ENCODE measurements around the gene EPOP. TPM values are rescaled to one million over a fixed set of nuclear protein-coding genes. Genes with fewer than 3 reads are reported as not detected.

The EPOP gene
- total and polyA plus RNA-seq, 2 of the 8 experiments (the other 6 are each of a cell fraction or from before 2014, with no cell fraction given): 1.5 to 3.3 TPM

DNA sequence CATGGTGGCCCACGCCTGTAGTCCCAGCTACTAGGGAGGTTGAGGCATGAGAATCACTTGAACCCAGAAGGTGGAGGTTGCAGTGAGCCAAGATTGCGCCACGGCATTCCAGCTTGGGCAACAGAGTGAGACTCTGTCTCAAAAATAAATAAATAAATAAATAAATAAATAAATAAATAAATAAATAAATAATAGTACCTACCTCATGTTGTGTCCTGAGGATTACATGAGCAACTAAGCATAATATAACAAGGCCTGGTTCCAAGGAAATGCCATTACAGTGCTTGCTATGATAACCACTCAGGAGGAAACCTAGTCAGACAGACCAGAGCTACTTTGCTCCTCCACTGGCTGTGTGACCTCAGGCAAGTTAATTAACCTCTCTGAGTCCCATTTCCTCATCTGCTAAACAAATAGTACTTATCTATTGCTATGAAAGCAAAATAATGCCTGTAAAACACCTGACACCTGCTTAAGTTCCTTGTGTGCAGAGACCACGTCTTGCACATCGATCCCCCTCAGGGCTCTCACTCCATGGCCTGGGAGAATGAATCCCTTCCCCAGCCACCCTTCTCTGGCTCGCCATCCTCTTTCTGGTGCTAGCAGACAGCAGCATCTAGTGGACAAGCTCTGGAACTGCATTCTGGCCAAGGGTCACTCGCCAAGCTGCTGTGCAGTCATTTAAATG lies 7.5 kb downstream of the EPOP start:
- no peak overlapping the region for H3K23ac ChIP-seq (ENCODE audit: insufficient read length)
- H2AK5ac ChIP-seq (ENCODE audit: low read depth, low read length): no peak overlapping the region
- H3K27ac ChIP-seq (ENCODE audit: low read depth, low read length): no peak overlapping the region
- no peaks in the 10 kb centered on the region for H3K79me1 ChIP-seq (ENCODE audit: low read depth, low read length)
- H3K4ac ChIP-seq (replicated peaks; ENCODE audit: insufficient read length, low read depth, low read length): no peak overlapping the region
- no peak overlapping the region for H4K8ac ChIP-seq (ENCODE audit: extremely low read depth, insufficient read depth, low read length)
- 50% methylated on average over 7 of the region's 7 CpGs; no CpG with 5 or more reads in 1 of the 2 experiments for WGBS, 2 experiments (ENCODE audit: extremely low coverage in 1 of 2, insufficient coverage in 1 of 2, insufficient read length in 1 of 2, insufficient replicate concordance in 2 of 2, low coverage in 1 of 2, low lambda C conversion rate in 2 of 2, missing lambda C conversion rate in 1 of 2)
- H3K9me3 ChIP-seq (ENCODE audit: insufficient read depth in 2 of 2, low read depth in 1 of 2, low read length in 1 of 2): no peaks in the 10 kb centered on the region
- DNase-seq (ENCODE audit: low read depth in 1 of 2, low spot score in 2 of 2) (peak; percentile 51 to 78), FAIRE-seq (no peak)
- H3K14ac ChIP-seq (ENCODE audit: insufficient read length): no peak overlapping the region
- peaks cover 0 to 9% of the 10 kb centered on the region in 2 experiments for H4K20me1 ChIP-seq (replicated peaks in 1 of 2; ENCODE audit: control insufficient read depth in 1 of 2, insufficient read depth in 2 of 2, low read length in 2 of 2)
- H2BK5ac ChIP-seq (ENCODE audit: low read depth, low read length): no peak overlapping the region
- no peaks in the 10 kb centered on the region for H3K23me2 ChIP-seq (ENCODE audit: low read depth, low read length)
- H3K9ac ChIP-seq (replicated peaks in 1 of 4; ENCODE audit: extremely low read depth in 1 of 4, low read depth in 3 of 4, low read length in 3 of 4): no peak overlapping the region
- H3K4me2 ChIP-seq (ENCODE audit: insufficient read depth in 1 of 2, low read depth in 2 of 2, low read length in 2 of 2): no peak overlapping the region
- no peak overlapping the region for H4K5ac ChIP-seq (ENCODE audit: insufficient read length, low read depth, low read length)
- H3K36me3 ChIP-seq (ENCODE audit: control insufficient read depth in 2 of 4, insufficient read depth in 4 of 4, low read length in 3 of 4): no peaks in the 10 kb centered on the region
- peaks cover 26 to 49% (median 46%) of the 10 kb centered on the region in 4 experiments for H3K27me3 ChIP-seq (replicated peaks in 1 of 4; ENCODE audit: control insufficient read depth in 3 of 4, extremely low read depth in 1 of 4, insufficient read depth in 3 of 4, low read length in 3 of 4)
- H2BK15ac ChIP-seq (ENCODE audit: low read length): no peak overlapping the region
- ChIA-PET CTCF (ENCODE audit: partially characterized antibody) (interaction anchor here (0.7 to 29.5 kb wide), 42 partner anchors 10 to 507 kb away, joined by 3 to 795 read pairs (median 6); partner anchors contain the start of gene SRCIN1), POLR2A (ENCODE audit: partially characterized antibody) (interaction anchor here (0.6 to 3.8 kb wide), 15 partner anchors 9 to 334 kb away, joined by 3 to 18 read pairs (median 4); partner anchors contain the start of gene SRCIN1)
- no peak overlapping the region for H3K4me3 ChIP-seq (ENCODE audit: extremely low read depth in 1 of 4, insufficient read depth in 2 of 4, low read depth in 3 of 4, low read length in 4 of 4)
- H2BK120ac ChIP-seq (replicated peaks; ENCODE audit: low read depth, low read length): no peak overlapping the region
- H3K4me1 ChIP-seq (replicated peaks in 1 of 4; ENCODE audit: control insufficient read depth in 3 of 4, insufficient read depth in 4 of 4, low read length in 3 of 4): peaks cover 4 to 28% (median 16%) of the 10 kb centered on the region in 4 experiments; a peak in 6 of 7 replicates
- H3K18ac ChIP-seq (ENCODE audit: extremely low read depth, low read length): no peak overlapping the region
- no peak overlapping the region for H3K56ac ChIP-seq (replicated peaks; ENCODE audit: insufficient read length, low read depth, low read length)
- H4K91ac ChIP-seq (replicated peaks; ENCODE audit: insufficient read length, low read length): no peak overlapping the region
- no peak overlapping the region for H2BK20ac ChIP-seq (ENCODE audit: low read length)
- no peak overlapping the region for H2BK12ac ChIP-seq (ENCODE audit: low read depth, low read length)
- H2AFZ ChIP-seq (ENCODE audit: low read length): no peak overlapping the region
- H3K79me2 ChIP-seq (ENCODE audit: control insufficient read depth in 1 of 2, insufficient read depth in 2 of 2, low read length in 2 of 2): no peaks in the 10 kb centered on the region
- TF ChIP-seq, protein P1, sequence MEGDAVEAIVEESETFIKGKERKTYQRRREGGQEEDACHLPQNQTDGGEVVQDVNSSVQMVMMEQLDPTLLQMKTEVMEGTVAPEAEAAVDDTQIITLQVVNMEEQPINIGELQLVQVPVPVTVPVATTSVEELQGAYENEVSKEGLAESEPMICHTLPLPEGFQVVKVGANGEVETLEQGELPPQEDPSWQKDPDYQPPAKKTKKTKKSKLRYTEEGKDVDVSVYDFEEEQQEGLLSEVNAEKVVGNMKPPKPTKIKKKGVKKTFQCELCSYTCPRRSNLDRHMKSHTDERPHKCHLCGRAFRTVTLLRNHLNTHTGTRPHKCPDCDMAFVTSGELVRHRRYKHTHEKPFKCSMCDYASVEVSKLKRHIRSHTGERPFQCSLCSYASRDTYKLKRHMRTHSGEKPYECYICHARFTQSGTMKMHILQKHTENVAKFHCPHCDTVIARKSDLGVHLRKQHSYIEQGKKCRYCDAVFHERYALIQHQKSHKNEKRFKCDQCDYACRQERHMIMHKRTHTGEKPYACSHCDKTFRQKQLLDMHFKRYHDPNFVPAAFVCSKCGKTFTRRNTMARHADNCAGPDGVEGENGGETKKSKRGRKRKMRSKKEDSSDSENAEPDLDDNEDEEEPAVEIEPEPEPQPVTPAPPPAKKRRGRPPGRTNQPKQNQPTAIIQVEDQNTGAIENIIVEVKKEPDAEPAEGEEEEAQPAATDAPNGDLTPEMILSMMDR (IDR thresholded peaks at IDR 0.05; ENCODE audit: control extremely low read depth in 1 of 3, insufficient read depth in 1 of 3, low read depth in 1 of 3, low read length in 3 of 3): peak; percentile 98 to 100 (median 99)
- 0 out of 2 replicates have a peak, but pooled peaks have one; percentile 24 for TF ChIP-seq GABPA (IDR thresholded peaks at IDR 0.05; ENCODE audit: borderline replicate concordance, insufficient read depth, low read length)
- 0 out of 4 replicates have a peak, but pooled peaks of 1 of the 2 experiments have one; percentile 30 for TF ChIP-seq SIN3A (conservative IDR thresholded peaks at IDR 0.05 in 1 of 2, IDR thresholded peaks at IDR 0.05 in 1 of 2; ENCODE audit: low read depth in 1 of 2, low read length in 2 of 2)
- TF ChIP-seq BRCA1 (IDR thresholded peaks at IDR 0.05; ENCODE audit: low read depth, low read length): no peak
- peak; percentile 99 for TF ChIP-seq KDM1A (IDR thresholded peaks at IDR 0.05; ENCODE audit: borderline replicate concordance, low read length)
- peak in 1 of 2 experiments; percentile 96; a peak in 1 of 4 replicates for TF ChIP-seq HDAC2 (IDR thresholded peaks at IDR 0.05; ENCODE audit: borderline replicate concordance in 1 of 2, low read depth in 2 of 2, low read length in 2 of 2)
- no peak for TF ChIP-seq SIX5 (IDR thresholded peaks at IDR 0.05; ENCODE audit: low read depth, low read length)
- peak; percentile 100 for TF ChIP-seq RAD21 (IDR thresholded peaks at IDR 0.05 in 1 of 2, conservative IDR thresholded peaks at IDR 0.05 in 1 of 2; ENCODE audit: low read depth in 2 of 2, low read length in 2 of 2)
